Measurements from ENCODE around the gene GARIN5B. TPM values are rescaled to one million over a fixed set of nuclear protein-coding genes. Genes with fewer than 3 reads are reported as not detected.

The GARIN5B gene
- total RNA-seq, 2 experiments from 2014 or later, result not detected

DNA sequence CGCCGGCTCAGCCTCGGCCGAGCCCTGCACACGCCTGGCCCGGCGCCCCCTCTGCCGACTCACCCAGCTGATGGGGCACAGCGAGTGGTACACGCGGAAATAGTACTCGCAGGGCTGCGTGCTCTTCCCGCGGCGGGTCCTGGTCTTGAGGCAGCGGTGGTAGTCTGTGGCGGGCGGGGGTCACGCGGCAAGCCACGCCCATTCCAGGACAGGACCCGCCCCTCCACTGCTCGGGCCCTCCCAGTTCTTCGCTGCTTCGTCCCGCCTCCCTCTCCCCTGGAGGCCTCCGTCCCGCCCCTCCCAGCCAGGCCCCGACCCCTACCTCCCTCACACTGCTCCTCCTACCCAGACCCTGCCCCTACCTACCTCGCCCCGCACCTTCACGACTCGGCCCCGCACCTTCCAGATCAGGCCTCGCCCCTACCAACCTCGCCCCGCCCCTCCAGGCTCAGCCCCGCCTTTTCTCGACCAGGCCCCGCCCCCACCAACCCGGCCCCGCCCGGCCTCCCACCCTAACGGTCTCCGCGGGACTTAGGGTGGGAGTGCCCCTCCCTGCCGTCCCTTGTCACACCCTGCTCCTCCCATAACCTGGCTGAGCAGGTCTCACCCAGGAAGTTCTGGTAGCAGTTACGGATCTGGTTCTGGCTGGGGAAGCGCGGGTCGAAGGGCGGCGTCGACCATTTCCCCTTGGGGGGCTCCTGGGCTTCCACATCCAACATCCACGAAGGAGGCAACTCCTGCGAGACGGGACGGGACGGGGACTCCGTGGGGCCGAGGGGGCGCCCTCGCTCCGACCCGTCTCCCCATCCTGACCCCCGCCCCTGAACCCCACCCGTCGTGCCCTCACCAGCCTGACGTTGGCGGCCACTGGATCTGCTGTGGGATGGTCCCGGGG, 9.0 kb downstream of the GARIN5B start:
- peaks cover 42% of the 10 kb centered on the region for H3K27me3 Mint-ChIP-seq
- H3K27ac Mint-ChIP-seq, result no peak overlapping the region
- POLR2A ChIA-PET, result no interaction called here
- peak; percentile 71 for DNase-seq
- CTCF ChIA-PET, result interaction anchor here (0.6 kb wide), 2 partner anchors 10 to 53 kb away, joined by 3 to 6 read pairs; no protein-coding TSS in a partner anchor
- intact Hi-C loops (cut with DNase I, micrococcal nuclease), result loop anchor here in 1 of 2 experiments (1.0 to 5.0 kb wide), 2 partner anchors 15 to 88 kb away; partner anchors contain the start of genes KMT5C and SHISA7
- peak overlapping the region; percentile 63 for H3K4me3 Mint-ChIP-seq
- ATAC-seq, result peak; percentile 85
- peaks cover 13% of the 10 kb centered on the region for H3K4me1 Mint-ChIP-seq
- H3K36me3 Mint-ChIP-seq (ENCODE audit: low read depth), result no peaks in the 10 kb centered on the region
- no peaks in the 10 kb centered on the region for H3K9me3 Mint-ChIP-seq (ENCODE audit: low read depth)

DNA sequence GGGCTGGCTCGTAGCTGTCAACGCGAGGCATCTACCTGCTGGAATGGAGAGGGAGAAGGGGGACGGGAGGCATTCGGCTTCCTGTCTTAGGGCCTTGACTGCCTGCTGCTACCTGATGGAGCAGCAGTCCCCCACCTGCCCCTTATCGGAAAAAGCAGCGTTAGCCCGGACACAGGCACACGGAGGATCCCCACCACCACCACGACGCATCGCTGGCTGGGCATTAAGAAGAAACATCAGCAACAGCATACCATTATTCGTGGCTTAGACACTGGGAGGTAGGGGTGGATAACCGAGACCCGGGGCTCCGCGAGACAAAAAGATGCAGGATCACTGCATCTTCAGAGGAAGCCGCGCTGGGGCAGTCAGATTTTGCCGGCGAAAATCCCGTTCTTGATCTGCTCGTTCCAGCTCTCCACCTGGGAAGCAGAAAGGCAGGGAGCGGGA, 9.7 kb downstream of the GARIN5B start:
- intact Hi-C loops (cut with DNase I, micrococcal nuclease), result loop anchor here in 1 of 2 experiments (5.0 kb wide), 1 partner anchor 89 kb away; the partner anchor contains the start of gene SHISA7
- H3K27me3 Mint-ChIP-seq, result peaks cover 42% of the 10 kb centered on the region
- H3K4me3 Mint-ChIP-seq, result peak overlapping the region; percentile 63
- DNase-seq (no peak), ATAC-seq (no peak)
- ChIA-PET CTCF (interaction anchor here (0.6 kb wide), 2 partner anchors 9 to 52 kb away, joined by 3 to 6 read pairs; no protein-coding TSS in a partner anchor), POLR2A (no interaction called here)
- no peaks in the 10 kb centered on the region for H3K9me3 Mint-ChIP-seq (ENCODE audit: low read depth)
- H3K4me1 Mint-ChIP-seq, result peaks cover 13% of the 10 kb centered on the region
- H3K36me3 Mint-ChIP-seq (ENCODE audit: low read depth), result no peaks in the 10 kb centered on the region
- H3K27ac Mint-ChIP-seq, result no peak overlapping the region

DNA sequence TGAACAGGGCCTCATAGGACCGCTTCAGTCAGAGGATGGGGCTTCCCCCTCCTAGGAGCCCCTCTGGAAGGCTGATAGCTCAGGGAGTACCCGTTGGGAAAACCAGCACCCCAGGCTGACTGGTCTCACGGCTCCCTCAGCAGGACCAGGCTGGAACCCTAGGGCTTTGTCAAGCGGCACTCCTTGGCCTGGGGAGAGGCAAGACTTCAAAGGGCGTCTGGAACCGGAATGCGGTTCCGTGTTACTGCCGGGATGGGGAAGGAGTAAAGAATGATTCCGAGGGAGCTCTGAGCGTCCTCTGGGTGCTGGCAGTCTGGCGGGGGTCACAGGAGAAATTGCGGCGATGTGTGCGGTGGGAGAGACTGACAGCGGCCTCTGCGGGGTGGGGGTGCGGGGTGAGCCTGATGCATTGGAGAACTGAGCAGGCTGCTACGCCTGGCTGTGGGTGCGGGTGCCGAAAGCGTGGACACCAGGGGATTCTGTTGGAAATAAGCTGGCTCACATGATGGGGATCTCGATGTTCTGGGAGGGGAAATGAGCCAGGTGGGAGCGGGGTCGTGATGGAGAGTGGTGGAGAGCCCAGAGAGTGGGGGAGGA, 10.4 kb downstream of the GARIN5B start:
- H3K4me3 Mint-ChIP-seq, result peak overlapping the region; percentile 63
- DNase-seq (no peak), ATAC-seq (no peak)
- ChIA-PET CTCF (interaction anchor here (0.6 kb wide), 1 partner anchor 50 kb away, joined by 3 read pairs; no protein-coding TSS in a partner anchor), POLR2A (interaction anchor here (1.0 kb wide), 2 partner anchors 13 to 54 kb away, joined by 3 read pairs; partner anchors contain the start of gene KMT5C)
- no peaks in the 10 kb centered on the region for H3K9me3 Mint-ChIP-seq (ENCODE audit: low read depth)
- H3K4me1 Mint-ChIP-seq, result peaks cover 13% of the 10 kb centered on the region
- H3K36me3 Mint-ChIP-seq (ENCODE audit: low read depth), result no peaks in the 10 kb centered on the region
- no peak overlapping the region for H3K27ac Mint-ChIP-seq
- H3K27me3 Mint-ChIP-seq, result peaks cover 42% of the 10 kb centered on the region
- intact Hi-C loops (cut with DNase I, micrococcal nuclease), result loop anchor here in 1 of 2 experiments (5.0 kb wide), 1 partner anchor 90 kb away; the partner anchor contains the start of gene SHISA7

- Mint-ChIP-seq H3K36me3 (ENCODE audit: low read depth) (no peaks in the 10 kb centered on the region), H3K4me1 (peaks cover 13% of the 10 kb centered on the region), H3K27ac (no peak overlapping the region), H3K27me3 (peaks cover 37% of the 10 kb centered on the region), H3K9me3 (ENCODE audit: low read depth) (no peaks in the 10 kb centered on the region), H3K4me3 (no peak overlapping the region)
- DNase-seq, result no peak
- intact Hi-C loops (cut with DNase I, micrococcal nuclease), result loop anchor here in 1 of 2 experiments (5.0 kb wide), 1 partner anchor 90 kb away; the partner anchor contains the start of gene SHISA7
- ATAC-seq, result no peak
- ChIA-PET POLR2A (interaction anchor here (1.0 kb wide), 2 partner anchors 12 to 55 kb away, joined by 3 read pairs; partner anchors contain the start of gene KMT5C), CTCF (interaction anchor here (0.6 kb wide), 1 partner anchor 50 kb away, joined by 3 read pairs; no protein-coding TSS in a partner anchor)
Observed at GRCh38 chr19:55352040-55352439, 11.0 kb downstream of the GARIN5B start.

- Mint-ChIP-seq H3K36me3 (ENCODE audit: low read depth) (no peaks in the 10 kb centered on the region), H3K4me1 (peaks cover 13% of the 10 kb centered on the region), H3K27ac (no peak overlapping the region), H3K9me3 (ENCODE audit: low read depth) (no peaks in the 10 kb centered on the region), H3K4me3 (no peak overlapping the region), H3K27me3 (peaks cover 34% of the 10 kb centered on the region)
- intact Hi-C loops (cut with DNase I, micrococcal nuclease), result loop anchor here in 1 of 2 experiments (5.0 kb wide), 1 partner anchor 92 kb away; the partner anchor contains the start of gene SHISA7
- ChIA-PET POLR2A (interaction anchor here (0.9 kb wide), 1 partner anchor 11 kb away, joined by 4 read pairs; the partner anchor contains the start of gene KMT5C), CTCF (interaction anchor here (0.6 to 0.7 kb wide), 3 partner anchors 138 to 172 kb away, joined by 3 read pairs; no protein-coding TSS in a partner anchor)
- no peak for ATAC-seq
- DNase-seq, result no peak
Observed at GRCh38 chr19:55350620-55351315, 12.3 kb downstream of the GARIN5B start.

DNA sequence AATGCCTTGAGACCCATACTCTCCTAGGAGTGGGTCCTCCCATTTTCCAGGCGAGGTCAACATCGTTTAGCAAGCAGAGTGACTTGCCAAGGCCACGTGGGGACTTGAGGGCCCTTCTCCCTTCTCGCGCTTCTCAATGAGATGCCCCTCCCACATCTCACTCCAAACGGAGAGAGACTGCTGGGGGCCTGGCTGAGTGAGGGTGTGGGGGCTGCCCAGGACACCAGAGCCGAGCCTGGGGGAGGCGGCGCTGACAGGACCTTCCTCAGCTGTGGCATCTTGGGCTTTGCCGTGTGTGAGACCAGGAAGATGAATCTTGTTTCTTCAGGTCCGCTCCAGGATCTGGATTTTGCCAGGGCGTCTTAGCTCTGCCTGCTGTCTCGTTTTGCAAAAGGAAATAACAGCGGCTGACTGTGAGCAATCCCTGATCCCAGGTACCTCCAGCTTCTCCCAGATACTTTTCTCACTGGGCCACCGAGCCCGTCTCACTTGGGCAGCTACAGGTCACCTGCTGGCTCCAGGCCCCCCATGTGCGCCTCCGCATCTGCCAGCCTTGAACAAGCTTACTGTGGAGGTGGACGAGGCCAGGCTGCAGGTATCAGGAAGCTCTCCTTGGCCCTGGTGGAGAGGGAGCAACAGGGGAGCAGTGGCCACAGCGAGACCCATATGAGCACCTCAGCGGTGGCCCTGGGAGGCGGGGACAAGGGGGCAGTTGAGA, 14.6 kb downstream of the GARIN5B start:
- CTCF ChIA-PET, result interaction anchor here (0.7 to 0.8 kb wide), 3 partner anchors 13 to 111 kb away, joined by 3 to 4 read pairs (median 4); no protein-coding TSS in a partner anchor
- DNase-seq (no peak), ATAC-seq (no peak)
- Mint-ChIP-seq H3K36me3 (ENCODE audit: low read depth) (peaks cover 3% of the 10 kb centered on the region), H3K4me3 (no peak overlapping the region), H3K9me3 (ENCODE audit: low read depth) (no peaks in the 10 kb centered on the region), H3K4me1 (peaks cover 9% of the 10 kb centered on the region), H3K27ac (no peak overlapping the region), H3K27me3 (peaks cover 25% of the 10 kb centered on the region)
- intact Hi-C loops (cut with DNase I, micrococcal nuclease), result no loop called here
- POLR2A ChIA-PET, result interaction anchor here (1.5 kb wide), 1 partner anchor 9 kb away, joined by 3 read pairs; the partner anchor contains the start of gene KMT5C

DNA sequence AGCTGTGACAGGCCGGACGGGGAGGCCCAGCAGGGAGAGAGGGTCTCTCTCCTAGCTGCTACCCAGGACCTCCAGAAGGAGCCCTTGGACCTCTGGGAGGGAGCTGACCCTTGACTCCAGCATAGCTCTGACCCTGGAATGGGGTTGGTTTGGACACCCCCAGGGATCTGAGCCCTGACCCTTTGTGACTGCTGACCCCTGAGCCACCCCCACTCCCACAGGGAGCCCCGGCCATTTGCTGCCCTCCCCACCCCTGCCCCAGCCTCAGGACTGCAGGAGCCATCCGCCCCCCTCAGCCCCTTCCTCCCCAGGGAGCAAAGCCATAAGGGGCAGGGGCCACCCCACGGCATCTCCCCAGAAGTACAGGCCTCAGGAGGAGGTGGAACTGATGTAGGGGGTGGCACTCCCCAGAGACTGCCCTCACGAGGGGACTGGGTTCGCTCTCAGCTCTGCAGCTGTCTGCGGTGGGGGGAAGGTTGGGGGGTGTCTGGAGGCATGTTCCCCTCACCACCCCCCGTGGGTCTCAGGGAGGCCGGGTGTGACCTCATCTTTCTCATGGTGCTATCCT, 15.5 kb downstream of the GARIN5B start:
- peaks cover 15% of the 10 kb centered on the region for H3K27me3 Mint-ChIP-seq
- no peak overlapping the region for H3K27ac Mint-ChIP-seq
- intact Hi-C loops (cut with DNase I, micrococcal nuclease), result no loop called here
- CTCF ChIA-PET, result interaction anchor here (0.7 kb wide), 1 partner anchor 37 kb away, joined by 4 read pairs; no protein-coding TSS in a partner anchor
- peaks cover 11% of the 10 kb centered on the region for H3K36me3 Mint-ChIP-seq (ENCODE audit: low read depth)
- no peaks in the 10 kb centered on the region for H3K9me3 Mint-ChIP-seq (ENCODE audit: low read depth)
- POLR2A ChIA-PET, result no interaction called here
- peaks cover under 1% of the 10 kb centered on the region for H3K4me1 Mint-ChIP-seq
- DNase-seq (no peak), ATAC-seq (no peak)
- H3K4me3 Mint-ChIP-seq, result no peak overlapping the region

- ChIA-PET CTCF (no interaction called here), POLR2A (no interaction called here)
- Mint-ChIP-seq H3K36me3 (ENCODE audit: low read depth) (peaks cover 14% of the 10 kb centered on the region), H3K27ac (no peak overlapping the region), H3K27me3 (peaks cover 11% of the 10 kb centered on the region), H3K4me3 (no peak overlapping the region), H3K9me3 (ENCODE audit: low read depth) (no peaks in the 10 kb centered on the region), H3K4me1 (no peaks in the 10 kb centered on the region)
- intact Hi-C loops (cut with DNase I, micrococcal nuclease), result no loop called here
- ATAC-seq (no peak), DNase-seq (no peak)
Observed at GRCh38 chr19:55346725-55347441, 16.2 kb downstream of the GARIN5B start.

DNA sequence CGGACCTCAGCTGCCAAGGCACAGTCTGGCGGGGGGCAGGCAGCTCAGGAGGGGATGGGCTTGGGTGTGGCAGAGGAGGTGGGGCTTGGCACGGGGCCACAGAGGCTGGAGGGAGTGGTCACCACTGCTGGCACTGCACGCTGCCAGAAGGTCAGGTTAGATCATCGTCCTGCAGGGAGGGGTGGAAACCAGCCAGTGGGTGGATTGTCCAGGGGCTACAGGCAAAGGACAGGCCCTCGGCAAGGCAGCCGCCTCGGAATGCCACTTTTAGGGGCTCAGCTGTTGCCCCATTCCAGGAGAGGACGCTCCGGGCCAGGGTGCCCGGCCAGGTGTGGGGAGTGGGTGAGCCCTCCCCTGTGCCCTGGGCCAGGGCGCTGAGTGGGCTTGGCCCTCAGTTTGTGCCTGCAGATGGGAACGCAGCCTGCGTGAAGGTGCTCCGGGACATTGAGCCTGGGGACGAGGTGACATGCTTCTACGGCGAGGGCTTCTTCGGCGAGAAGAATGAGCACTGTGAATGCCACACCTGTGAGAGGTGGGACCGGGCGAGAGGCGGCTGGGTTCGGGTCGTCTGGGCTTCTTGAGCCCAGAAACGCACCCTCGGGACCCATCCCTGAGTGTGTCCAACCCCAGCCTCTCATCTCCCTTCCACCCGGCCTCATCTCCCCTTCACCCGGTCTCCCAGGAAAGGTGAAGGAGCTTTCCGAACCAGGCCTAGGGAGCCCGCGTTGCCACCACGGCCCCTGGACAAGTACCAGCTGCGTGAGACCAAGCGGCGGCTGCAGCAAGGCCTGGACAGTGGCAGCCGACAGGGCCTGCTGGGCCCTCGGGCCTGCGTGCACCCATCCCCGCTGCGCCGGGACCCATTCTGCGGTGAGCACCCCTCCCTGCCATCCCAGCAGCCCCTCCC, 17.0 kb downstream of the GARIN5B start:
- CTCF ChIA-PET, result no interaction called here
- ATAC-seq, result no peak
- no peaks in the 10 kb centered on the region for H3K9me3 Mint-ChIP-seq (ENCODE audit: low read depth)
- H3K4me1 Mint-ChIP-seq, result peaks cover 4% of the 10 kb centered on the region
- H3K27me3 Mint-ChIP-seq, result peaks cover 2% of the 10 kb centered on the region
- H3K36me3 Mint-ChIP-seq (ENCODE audit: low read depth), result peaks cover 20% of the 10 kb centered on the region
- H3K27ac Mint-ChIP-seq, result no peak overlapping the region
- no peak overlapping the region for H3K4me3 Mint-ChIP-seq
- POLR2A ChIA-PET, result no interaction called here
- intact Hi-C loops (cut with DNase I, micrococcal nuclease), result no loop called here
- no peak for DNase-seq

Measured in activated CD4-positive, alpha-beta T cell treated with anti-CD3 and anti-CD28 coated beads for 36 hours (primary cell).